ENCODE measurements around the gene CYSLTR2. TPM values are rescaled to one million over a fixed set of nuclear protein-coding genes. Genes with fewer than 3 reads are reported as not detected.

Gene CYSLTR2
- total RNA-seq, 4 donors from 2014 or later = 0.19 to 2.4 (median 0.49) TPM

DNA sequence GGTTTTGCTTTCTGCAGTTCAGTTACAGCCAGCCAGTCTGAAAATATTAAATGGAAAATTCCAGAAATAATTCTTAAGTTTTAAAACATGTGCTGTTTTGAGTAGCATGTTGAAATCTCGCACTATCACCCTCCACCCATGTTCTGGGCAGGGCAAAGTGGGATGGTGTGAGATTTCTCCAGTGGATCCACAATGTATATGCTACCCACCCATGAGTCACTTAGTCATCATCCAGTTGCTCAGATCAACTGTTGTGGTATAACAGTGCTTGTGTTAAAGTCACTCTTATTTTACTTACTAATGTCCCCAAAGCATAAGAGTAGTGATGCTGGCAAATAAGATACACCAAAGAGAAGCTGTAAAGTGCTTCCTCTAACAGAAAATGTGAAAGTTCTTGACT, 56.4 kb downstream of the CYSLTR2 start:
- TF ChIP-seq, protein P1, sequence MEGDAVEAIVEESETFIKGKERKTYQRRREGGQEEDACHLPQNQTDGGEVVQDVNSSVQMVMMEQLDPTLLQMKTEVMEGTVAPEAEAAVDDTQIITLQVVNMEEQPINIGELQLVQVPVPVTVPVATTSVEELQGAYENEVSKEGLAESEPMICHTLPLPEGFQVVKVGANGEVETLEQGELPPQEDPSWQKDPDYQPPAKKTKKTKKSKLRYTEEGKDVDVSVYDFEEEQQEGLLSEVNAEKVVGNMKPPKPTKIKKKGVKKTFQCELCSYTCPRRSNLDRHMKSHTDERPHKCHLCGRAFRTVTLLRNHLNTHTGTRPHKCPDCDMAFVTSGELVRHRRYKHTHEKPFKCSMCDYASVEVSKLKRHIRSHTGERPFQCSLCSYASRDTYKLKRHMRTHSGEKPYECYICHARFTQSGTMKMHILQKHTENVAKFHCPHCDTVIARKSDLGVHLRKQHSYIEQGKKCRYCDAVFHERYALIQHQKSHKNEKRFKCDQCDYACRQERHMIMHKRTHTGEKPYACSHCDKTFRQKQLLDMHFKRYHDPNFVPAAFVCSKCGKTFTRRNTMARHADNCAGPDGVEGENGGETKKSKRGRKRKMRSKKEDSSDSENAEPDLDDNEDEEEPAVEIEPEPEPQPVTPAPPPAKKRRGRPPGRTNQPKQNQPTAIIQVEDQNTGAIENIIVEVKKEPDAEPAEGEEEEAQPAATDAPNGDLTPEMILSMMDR (IDR thresholded peaks at IDR 0.05; ENCODE audit: low read depth) = no peak

DNA sequence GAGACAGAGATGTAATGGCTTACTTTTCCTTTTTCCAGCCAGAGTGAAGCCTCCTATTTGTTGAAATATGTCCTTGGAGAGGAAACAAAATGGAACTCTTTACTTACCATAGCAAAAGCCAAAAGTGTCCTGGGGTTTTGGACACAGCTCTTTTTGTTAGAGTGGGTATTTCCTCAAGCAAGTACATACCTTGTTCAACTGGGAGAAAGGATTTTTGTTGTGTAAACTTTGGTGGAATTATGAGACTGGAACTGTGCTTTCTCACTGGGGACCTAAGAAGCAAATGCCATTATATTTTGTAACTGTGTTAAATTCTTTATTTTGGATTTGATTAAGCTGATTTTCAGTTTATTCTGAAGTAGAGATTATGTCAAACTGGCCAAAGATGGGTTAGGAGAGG, 58.4 kb downstream of the CYSLTR2 start:
- TF ChIP-seq, protein P1 (IDR thresholded peaks at IDR 0.05; ENCODE audit: low read depth) = no peak

DNA sequence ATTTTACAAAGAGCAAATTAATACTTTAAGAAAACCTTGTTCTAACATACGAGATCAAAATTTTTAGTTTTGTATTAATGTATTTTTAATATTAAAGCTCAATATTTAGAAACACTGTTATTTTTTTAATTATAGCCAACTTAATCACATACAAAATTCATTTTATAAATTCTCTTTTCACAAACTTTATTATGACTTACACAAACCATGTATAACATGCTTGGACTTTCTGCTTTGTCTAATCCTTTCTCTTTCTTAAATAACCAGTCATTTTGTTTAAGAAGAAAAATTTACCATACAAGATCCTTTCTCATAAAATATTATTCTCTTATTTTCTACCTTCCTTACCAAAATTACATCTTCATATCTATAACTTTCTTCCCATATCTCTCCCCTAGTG, 62.2 kb downstream of the CYSLTR2 start:
- TF ChIP-seq, protein P1 (IDR thresholded peaks at IDR 0.05; ENCODE audit: low read depth) = no peak

DNA sequence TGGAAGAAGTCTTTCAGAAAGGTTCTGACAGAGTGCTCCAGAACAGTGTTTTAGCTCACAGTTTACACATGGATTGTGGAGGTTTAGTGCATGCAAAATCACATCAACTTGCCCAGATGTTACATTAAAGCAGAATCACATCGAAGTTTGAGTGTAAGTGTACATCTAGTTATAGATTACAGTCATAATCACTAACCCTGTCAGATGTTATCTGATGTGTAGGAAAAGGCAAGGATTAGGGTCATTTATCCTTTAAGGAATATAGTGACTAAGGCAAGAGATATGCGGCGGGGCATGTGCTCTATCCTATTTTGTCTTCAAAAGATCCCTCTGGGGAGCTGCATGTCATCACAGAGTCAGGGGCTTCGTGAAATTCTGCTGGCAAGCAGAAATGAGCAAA, 66.9 kb downstream of the CYSLTR2 start:
- TF ChIP-seq, protein P1 (IDR thresholded peaks at IDR 0.05; ENCODE audit: low read depth) = no peak

DNA sequence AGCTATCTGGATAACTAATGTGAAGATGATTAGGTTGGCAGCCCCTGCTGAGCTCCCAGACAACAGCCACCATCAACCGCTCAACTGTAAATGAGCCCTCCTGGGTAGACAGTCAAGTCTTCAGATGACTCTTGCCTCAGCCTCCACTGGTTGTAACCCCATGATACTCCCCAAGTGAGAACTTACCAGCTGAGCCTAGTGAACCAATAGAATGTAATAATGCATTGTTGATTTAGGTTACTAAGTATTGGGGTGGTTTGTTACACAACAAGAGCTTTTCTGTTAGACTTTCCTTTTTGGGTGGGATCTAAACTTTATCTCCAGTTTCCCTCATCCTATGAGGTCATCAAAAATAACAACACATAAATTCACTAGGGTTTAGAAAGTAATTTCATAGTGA, 69.4 kb downstream of the CYSLTR2 start:
- TF ChIP-seq, protein P1 (IDR thresholded peaks at IDR 0.05; ENCODE audit: low read depth) = no peak

DNA sequence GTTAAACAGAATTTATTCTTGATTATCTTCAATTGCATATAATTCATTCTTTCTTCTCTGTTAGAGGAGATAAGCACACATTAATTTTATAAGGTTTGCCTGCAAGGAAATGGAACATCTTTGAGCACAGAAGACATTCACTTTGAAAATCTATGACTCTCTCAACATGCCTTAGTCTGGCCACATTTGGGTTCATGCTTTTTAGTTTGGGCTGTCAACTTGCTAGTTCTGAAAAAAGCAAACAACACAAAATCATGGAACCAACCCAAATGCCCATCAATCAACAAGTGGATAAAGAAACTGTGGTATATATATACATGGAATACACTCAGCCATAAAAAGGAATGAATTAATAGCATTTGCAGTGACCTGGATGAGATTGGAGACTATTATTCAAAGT, 71.5 kb downstream of the CYSLTR2 start:
- TF ChIP-seq, protein P1 (IDR thresholded peaks at IDR 0.05; ENCODE audit: low read depth) = no peak

DNA sequence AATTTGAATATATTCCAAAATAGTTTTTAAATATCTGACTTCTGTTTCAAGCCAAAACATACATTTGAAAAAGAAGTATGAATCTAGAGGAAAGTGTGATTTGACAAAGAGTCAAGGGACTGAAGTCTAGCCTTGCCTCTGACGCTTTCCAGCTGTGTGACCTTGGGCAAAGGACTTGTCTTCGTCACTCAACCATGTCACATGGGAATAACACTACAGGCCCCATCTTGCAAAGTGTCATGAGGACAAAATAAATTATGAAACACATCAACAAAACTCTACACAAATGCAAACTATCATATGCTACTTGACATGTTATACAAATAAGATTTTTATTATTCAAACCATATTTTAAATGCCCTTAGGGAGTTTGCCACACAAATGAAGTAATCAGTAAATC, 73.0 kb downstream of the CYSLTR2 start:
- TF ChIP-seq, protein P1 (IDR thresholded peaks at IDR 0.05; ENCODE audit: low read depth) = no peak
